H9 (cell line): Measurements from ENCODE around the gene SLC30A1. TPM values are rescaled to one million over a fixed set of nuclear protein-coding genes. Genes with fewer than 3 reads are reported as not detected.

Experiments used
- DNase-seq: peaks from one replicate; pipeline ENCODE4 v3.0.0-alpha.2; 2017
- H2AFZ ChIP-seq: one replicate; pipeline ENCODE4 v1.6.1; 2013; ENCODE audit warnings: mild to moderate bottlenecking, low read length, control low read depth, moderate library complexity
- H2AK5ac ChIP-seq: 2 replicates; pipeline ENCODE4 v1.6.1; 2013; ENCODE audit warnings: low read length, control low read depth, mixed read lengths; ENCODE audit not compliant: insufficient read length
- H2BK120ac ChIP-seq: one replicate; pipeline ENCODE4 v1.6.1; 2013; ENCODE audit warnings: low read depth, mild to moderate bottlenecking, low read length, control low read depth, inconsistent platforms; ENCODE audit not compliant: poor library complexity, severe bottlenecking
- H2BK12ac ChIP-seq: 2 replicates; pipeline ENCODE4 v1.6.1; 2013; ENCODE audit warnings: low read length, control low read depth, mixed read lengths, low read depth; ENCODE audit not compliant: insufficient read length
- H2BK15ac ChIP-seq: 2 replicates; pipeline ENCODE4 v1.6.1; 2013; ENCODE audit warnings: low read depth, low read length, control low read depth
- H2BK20ac ChIP-seq: one replicate; pipeline ENCODE4 v1.6.1; 2013; ENCODE audit warnings: low read depth, mild to moderate bottlenecking, low read length, control low read depth, inconsistent platforms; ENCODE audit not compliant: poor library complexity, severe bottlenecking
- H2BK5ac ChIP-seq: 2 replicates; pipeline ENCODE4 v1.6.1; 2013; ENCODE audit warnings: low read length, control low read depth, mixed read lengths; ENCODE audit not compliant: insufficient read length
- H3K14ac ChIP-seq: 2 replicates; pipeline ENCODE4 v1.6.1; 2013; ENCODE audit warnings: low read length, control low read depth; ENCODE audit not compliant: insufficient read depth
- H3K18ac ChIP-seq: 2 replicates; pipeline ENCODE4 v1.6.1; 2013; ENCODE audit warnings: low read depth, mild to moderate bottlenecking, mixed read lengths, low read length, control low read depth; ENCODE audit not compliant: insufficient read length
- H3K23ac ChIP-seq: 2 replicates; pipeline ENCODE4 v1.6.1; 2013; ENCODE audit warnings: low read length, control low read depth, mixed read lengths, low read depth; ENCODE audit not compliant: insufficient read length
- H3K23me2 ChIP-seq: 2 replicates; pipeline ENCODE4 v1.6.1; 2013; ENCODE audit warnings: low read depth, mild to moderate bottlenecking, mixed read lengths, low read length, control low read depth; ENCODE audit not compliant: insufficient read length, poor library complexity, severe bottlenecking
- H3K27ac ChIP-seq: 2 replicates; pipeline ENCODE4 v1.5.1; 2013; ENCODE audit warnings: low read length, control low read depth, mixed read lengths, low read depth; ENCODE audit not compliant: insufficient read length
- H3K27me3 ChIP-seq: 2 replicates; pipeline ENCODE4 v1.6.1; 2013; ENCODE audit warnings: low read length, control low read depth, inconsistent platforms; ENCODE audit not compliant: insufficient read depth
- H3K4ac ChIP-seq: 2 replicates; pipeline ENCODE4 v1.6.1; 2013; ENCODE audit warnings: low read depth, mild to moderate bottlenecking, control low read depth, inconsistent platforms, low read length, moderate library complexity
- H3K4me1 ChIP-seq: 2 replicates; pipeline ENCODE4 v1.6.1; 2013; ENCODE audit warnings: low read length, control low read depth, inconsistent platforms; ENCODE audit not compliant: insufficient read depth
- H3K4me2 ChIP-seq: 2 replicates; pipeline ENCODE4 v1.6.1; 2013; ENCODE audit warnings: low read length, control low read depth, mixed read lengths; ENCODE audit not compliant: insufficient read length, insufficient read depth
- H3K56ac ChIP-seq: 2 replicates; pipeline ENCODE4 v1.6.1; 2013; ENCODE audit warnings: low read depth, mild to moderate bottlenecking, mixed read lengths, low read length, control low read depth; ENCODE audit not compliant: insufficient read length
- H3K79me1 ChIP-seq: 2 replicates; pipeline ENCODE4 v1.6.1; 2013; ENCODE audit warnings: low read depth, mild to moderate bottlenecking, moderate library complexity, low read length, control low read depth, inconsistent platforms; ENCODE audit not compliant: insufficient read depth, poor library complexity, severe bottlenecking
- H3K79me2 ChIP-seq: 2 replicates; pipeline ENCODE4 v1.6.1; 2013; ENCODE audit warnings: low read length, control low read depth, inconsistent platforms; ENCODE audit not compliant: insufficient read depth
- H3K9ac ChIP-seq: 2 replicates; pipeline ENCODE4 v1.6.1; 2013; ENCODE audit warnings: low read length, control low read depth, mixed read lengths; ENCODE audit not compliant: insufficient read length; ENCODE audit errors: extremely low read depth
- H3K9me3 ChIP-seq: one replicate; pipeline ENCODE4 v1.6.1; 2013; ENCODE audit warnings: low read depth, low read length, inconsistent platforms; ENCODE audit not compliant: control insufficient read depth
- H3T11ph ChIP-seq: one replicate; pipeline ENCODE4 v1.6.1; 2013; ENCODE audit warnings: mild to moderate bottlenecking, low read length, control low read depth, inconsistent platforms
- H4K20me1 ChIP-seq: one replicate; pipeline ENCODE4 v1.6.1; 2013; ENCODE audit not compliant: control insufficient read depth, insufficient read length, insufficient read depth
- H4K5ac ChIP-seq: 2 replicates; pipeline ENCODE4 v1.6.1; 2013; ENCODE audit warnings: low read depth, mild to moderate bottlenecking, mixed read lengths, low read length, control low read depth; ENCODE audit not compliant: insufficient read length
- H4K8ac ChIP-seq: replicated peaks from 2 replicates; pipeline ENCODE4 v1.6.1; 2013; ENCODE audit warnings: low read length, control low read depth, mixed read lengths, low read depth; ENCODE audit not compliant: insufficient read length
- H4K91ac ChIP-seq: 2 replicates; pipeline ENCODE4 v1.6.1; 2013; ENCODE audit warnings: low read depth, mild to moderate bottlenecking, moderate library complexity, mixed read lengths, low read length, control low read depth; ENCODE audit not compliant: insufficient read length
- H3K27ac Mint-ChIP-seq, 3 experiments: 2 replicates in 2 of 3; 3 replicates in 1 of 3; pipeline ENCODE4 v1.8.0; 2020 to 2021; ENCODE audit warnings: mixed read lengths in 3 of 3, mild to moderate bottlenecking in 1 of 3, moderate library complexity in 1 of 3
- H3K27me3 Mint-ChIP-seq: 2 replicates; pipeline ENCODE4 v1.8.0; 2021; ENCODE audit warnings: low read depth, mild to moderate bottlenecking, moderate library complexity, mixed read lengths
- H3K36me3 Mint-ChIP-seq, 3 experiments: 2 replicates in 2 of 3; 3 replicates in 1 of 3; pipeline ENCODE4 v1.8.0; 2020 to 2021; ENCODE audit warnings: low read depth in 3 of 3, mixed read lengths in 3 of 3; ENCODE audit not compliant: insufficient read depth in 1 of 3
- H3K4me1 Mint-ChIP-seq, 2 experiments: 2 replicates each; pipeline ENCODE4 v1.8.0; 2020; ENCODE audit warnings: mixed read lengths in 2 of 2
- H3K4me3 Mint-ChIP-seq, 2 experiments: 2 replicates in 1 of 2; 3 replicates in 1 of 2; pipeline ENCODE4 v1.8.0; 2020 to 2021; ENCODE audit warnings: mild to moderate bottlenecking in 2 of 2, mixed read lengths in 2 of 2, moderate library complexity in 1 of 2
- H3K9me3 Mint-ChIP-seq, 2 experiments: 2 replicates in 1 of 2; 3 replicates in 1 of 2; pipeline ENCODE4 v1.8.0; 2020; ENCODE audit warnings: mild to moderate bottlenecking in 2 of 2, mixed read lengths in 2 of 2, moderate library complexity in 1 of 2
- CTCF ChIP-seq: fragments of 200-600 bp; sonication (generic); conservative IDR thresholded peaks from 3 replicates; pipeline ENCODE4 v1.8.0; 2021; ENCODE audit warnings: antibody characterized with exemption, mild to moderate bottlenecking
- WGBS: extraction: QIAGEN DNeasy Blood & Tissue Kit; methylation state at CpG from one replicate; pipeline ENCODE4 v1.1.7; 2013; ENCODE audit warnings: missing lambda C conversion rate, low lambda C conversion rate, mixed read lengths; ENCODE audit not compliant: insufficient read length; ENCODE audit errors: extremely low coverage; 5-methylcytosine and 5-hydroxymethylcytosine counted together
- total RNA-seq: library from RNA; stranded (reverse); gene quantifications from 2 replicates; pipeline ENCODE4 v1.2.1, GENCODE V29; 2021

Gene SLC30A1
- total RNA-seq, 1 experiment from 2014 or later, result 17.1 TPM

GRCh38 chr1:211546543-211546942 is 32.4 kb downstream of the SLC30A1 start:
- no peak overlapping the region for H4K8ac ChIP-seq
- H2BK20ac ChIP-seq, result no peak overlapping the region
- no peak overlapping the region for H2BK12ac ChIP-seq
- no peaks in the 10 kb centered on the region for H3K79me2 ChIP-seq
- no peak for TF ChIP-seq CTCF
- H4K5ac ChIP-seq, result no peak overlapping the region
- H2AK5ac ChIP-seq, result no peak overlapping the region
- H3K27ac ChIP-seq, result no peak overlapping the region
- no peaks in the 10 kb centered on the region for H3K9me3 ChIP-seq
- H3K4me2 ChIP-seq, result no peak overlapping the region
- no peak for DNase-seq
- H3K23ac ChIP-seq, result no peak overlapping the region
- H3K4me1 Mint-ChIP-seq, result no peaks in the 10 kb centered on the region; a peak in 1 of 4 replicates
- H4K91ac ChIP-seq, result no peak overlapping the region
- no peaks in the 10 kb centered on the region for H3K27me3 ChIP-seq
- H4K20me1 ChIP-seq, result no peaks in the 10 kb centered on the region
- peaks cover 2 to 5% of the 10 kb centered on the region in 2 experiments; a peak in 4 of 5 replicates for H3K9me3 Mint-ChIP-seq
- no peaks in the 10 kb centered on the region for H3K23me2 ChIP-seq
- H3K4ac ChIP-seq, result no peak overlapping the region
- no peak overlapping the region for H3K56ac ChIP-seq
- no peak overlapping the region for H3K18ac ChIP-seq
- no peak overlapping the region for H3K27ac Mint-ChIP-seq
- peaks cover 6% of the 10 kb centered on the region for H3K27me3 Mint-ChIP-seq
- H3K4me1 ChIP-seq, result no peaks in the 10 kb centered on the region
- no peak overlapping the region for H2BK15ac ChIP-seq
- no peak overlapping the region for H3K9ac ChIP-seq
- no peak overlapping the region for H2AFZ ChIP-seq
- H3K14ac ChIP-seq, result no peak overlapping the region
- H3K36me3 Mint-ChIP-seq, result peaks cover 0 to 2% (median 2%) of the 10 kb centered on the region in 3 experiments; a peak in 5 of 7 replicates
- no CpG with 5 or more reads among the region's 7 CpGs for WGBS
- no peak overlapping the region for H3K4me3 Mint-ChIP-seq
- no peak overlapping the region for H3T11ph ChIP-seq
- H3K79me1 ChIP-seq, result no peaks in the 10 kb centered on the region
- H2BK5ac ChIP-seq, result no peak overlapping the region
- H2BK120ac ChIP-seq, result no peak overlapping the region
